ENCODE results near the gene DNAJA4. TPM values are rescaled to one million over a fixed set of nuclear protein-coding genes. Genes with fewer than 3 reads are reported as not detected.

The DNAJA4 gene
- total and polyA plus RNA-seq, 2 of the 8 experiments (the other 6 are each of a cell fraction or from before 2014, with no cell fraction given) = 3.6 to 6.2 TPM

- no peak for TF ChIP-seq CHD7 (IDR thresholded peaks at IDR 0.05; ENCODE audit: insufficient replicate concordance, low read length)
- TF ChIP-seq RNF2 (IDR thresholded peaks at IDR 0.05; ENCODE audit: borderline replicate concordance, low read depth, low read length, missing control alignments, poor library complexity, severe bottlenecking) = no peak
- TF ChIP-seq ASH2L (IDR thresholded peaks at IDR 0.05; ENCODE audit: low read length) = no peak
- no peak for TF ChIP-seq EGR1 (IDR thresholded peaks at IDR 0.05; ENCODE audit: borderline replicate concordance, low read depth, low read length)
- no peak for TF ChIP-seq CTBP2 (IDR thresholded peaks at IDR 0.05; ENCODE audit: borderline replicate concordance, insufficient read depth, insufficient read length, low read length)
Measured at GRCh38 chr15:78265752-78266224, 1.4 kb downstream of the DNAJA4 start (continued).
